ENCODE measurements around the gene SFMBT1.

Gene SFMBT1

DNA sequence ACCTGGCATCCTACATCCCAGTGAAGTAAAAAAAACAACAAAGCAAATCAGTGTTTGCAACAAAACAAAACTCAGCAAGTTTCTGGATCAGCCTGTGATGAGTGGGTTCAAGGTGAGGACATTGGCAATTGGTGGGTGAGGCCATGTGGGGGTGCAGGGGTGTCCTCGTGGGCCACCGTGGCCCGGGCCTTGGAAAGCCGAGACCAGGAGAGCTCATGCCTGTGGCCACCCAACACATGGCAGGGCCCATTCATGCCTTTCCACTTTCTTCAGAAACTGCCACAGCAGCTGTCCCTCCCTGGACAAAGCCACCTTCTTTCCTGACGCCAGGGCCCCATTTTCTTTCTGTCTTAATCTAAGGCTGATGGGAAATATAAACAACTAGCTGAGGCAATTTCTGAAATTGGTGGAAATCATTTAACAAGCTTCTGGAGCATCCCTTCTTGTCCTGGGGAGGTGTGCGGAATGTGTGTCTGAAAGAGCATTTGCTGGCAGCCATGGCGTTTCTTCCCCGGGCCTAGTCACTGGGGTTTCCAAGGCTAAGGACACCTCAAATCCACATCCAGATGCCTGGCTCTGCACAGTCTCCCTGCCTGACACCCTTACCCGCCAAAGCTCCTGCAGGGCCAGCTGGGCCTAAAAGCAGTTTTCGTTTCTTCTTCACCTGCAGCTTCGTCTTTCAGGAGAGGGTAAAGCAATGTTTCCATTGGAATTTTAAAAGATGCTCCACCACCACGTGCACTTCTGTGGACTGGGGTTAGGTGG lies 34.1 kb upstream of the SFMBT1 start:
- Histone ChIP-seq H3K79me2 (ENCODE audit: insufficient read depth, low read length) (no peaks in the 10 kb centered on the region), H3K27ac (ENCODE audit: low read length) (no peak overlapping the region), H3K27me3 (ENCODE audit: insufficient read depth, low read length, poor library complexity) (no peaks in the 10 kb centered on the region), H2AFZ (ENCODE audit: low read depth, low read length) (no peak overlapping the region), H3K4me2 (ENCODE audit: insufficient read depth, low read length) (no peak overlapping the region), H3K9ac (ENCODE audit: low read depth, low read length) (no peak overlapping the region), H4K20me1 (ENCODE audit: insufficient read depth, low read length) (no peaks in the 10 kb centered on the region), H3K36me3 (ENCODE audit: insufficient read depth, low read length) (0 out of 2 replicates have a peak, but pooled peaks cover 3% of the 10 kb centered on the region), H3K9me3 (ENCODE audit: insufficient read depth, low read length, severe bottlenecking) (no peaks in the 10 kb centered on the region), H3K4me3 (ENCODE audit: low read depth in 1 of 2, low read length in 2 of 2) (no peak overlapping the region), H3K4me1 (ENCODE audit: insufficient read depth, low read length) (no peaks in the 10 kb centered on the region)
- TF ChIP-seq, protein P1, sequence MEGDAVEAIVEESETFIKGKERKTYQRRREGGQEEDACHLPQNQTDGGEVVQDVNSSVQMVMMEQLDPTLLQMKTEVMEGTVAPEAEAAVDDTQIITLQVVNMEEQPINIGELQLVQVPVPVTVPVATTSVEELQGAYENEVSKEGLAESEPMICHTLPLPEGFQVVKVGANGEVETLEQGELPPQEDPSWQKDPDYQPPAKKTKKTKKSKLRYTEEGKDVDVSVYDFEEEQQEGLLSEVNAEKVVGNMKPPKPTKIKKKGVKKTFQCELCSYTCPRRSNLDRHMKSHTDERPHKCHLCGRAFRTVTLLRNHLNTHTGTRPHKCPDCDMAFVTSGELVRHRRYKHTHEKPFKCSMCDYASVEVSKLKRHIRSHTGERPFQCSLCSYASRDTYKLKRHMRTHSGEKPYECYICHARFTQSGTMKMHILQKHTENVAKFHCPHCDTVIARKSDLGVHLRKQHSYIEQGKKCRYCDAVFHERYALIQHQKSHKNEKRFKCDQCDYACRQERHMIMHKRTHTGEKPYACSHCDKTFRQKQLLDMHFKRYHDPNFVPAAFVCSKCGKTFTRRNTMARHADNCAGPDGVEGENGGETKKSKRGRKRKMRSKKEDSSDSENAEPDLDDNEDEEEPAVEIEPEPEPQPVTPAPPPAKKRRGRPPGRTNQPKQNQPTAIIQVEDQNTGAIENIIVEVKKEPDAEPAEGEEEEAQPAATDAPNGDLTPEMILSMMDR (IDR thresholded peaks at IDR 0.05; ENCODE audit: borderline replicate concordance, extremely low read depth, low read length, poor library complexity, severe bottlenecking) = no peak
- no peak for TF ChIP-seq EZH2 (IDR thresholded peaks at IDR 0.05; ENCODE audit: borderline replicate concordance, low read depth, low read length, severe bottlenecking)
- no peak for DNase-seq
- no peak for ATAC-seq (ENCODE audit: insufficient read depth, low read depth)

DNA sequence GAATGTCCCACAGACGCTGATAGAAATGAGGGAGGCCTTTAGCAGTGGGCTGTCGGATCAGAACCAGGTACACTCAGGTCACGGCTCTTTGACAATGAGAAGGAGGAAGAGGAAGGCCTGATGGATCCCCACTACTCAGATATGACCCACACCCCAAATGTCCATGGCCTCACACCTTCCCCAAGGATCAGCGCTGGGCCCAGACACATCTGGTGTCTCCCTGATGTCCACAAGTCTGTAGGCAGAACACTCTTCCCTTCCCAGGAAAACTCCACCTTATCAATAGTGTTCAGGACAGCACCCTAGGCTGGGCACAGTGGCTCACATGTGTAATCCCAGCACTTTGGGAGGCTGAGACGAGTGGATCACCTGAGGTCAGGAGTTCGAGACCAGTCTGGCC lies 33.3 kb upstream of the SFMBT1 start:
- Histone ChIP-seq H3K36me3 (ENCODE audit: insufficient read depth, low read length) (0 out of 2 replicates have a peak, but pooled peaks cover 3% of the 10 kb centered on the region), H3K4me2 (ENCODE audit: insufficient read depth, low read length) (no peak overlapping the region), H3K79me2 (ENCODE audit: insufficient read depth, low read length) (no peaks in the 10 kb centered on the region), H3K27me3 (ENCODE audit: insufficient read depth, low read length, poor library complexity) (no peaks in the 10 kb centered on the region), H2AFZ (ENCODE audit: low read depth, low read length) (no peak overlapping the region), H3K27ac (ENCODE audit: low read length) (no peak overlapping the region), H3K4me3 (ENCODE audit: low read depth in 1 of 2, low read length in 2 of 2) (no peak overlapping the region), H3K9me3 (ENCODE audit: insufficient read depth, low read length, severe bottlenecking) (no peaks in the 10 kb centered on the region), H3K9ac (ENCODE audit: low read depth, low read length) (no peak overlapping the region), H4K20me1 (ENCODE audit: insufficient read depth, low read length) (no peaks in the 10 kb centered on the region), H3K4me1 (ENCODE audit: insufficient read depth, low read length) (no peaks in the 10 kb centered on the region)
- DNase-seq (no peak), ATAC-seq (ENCODE audit: insufficient read depth, low read depth) (no peak)
- TF ChIP-seq EZH2 (IDR thresholded peaks at IDR 0.05; ENCODE audit: borderline replicate concordance, low read depth, low read length, severe bottlenecking) = no peak
- TF ChIP-seq, protein P1 (IDR thresholded peaks at IDR 0.05; ENCODE audit: borderline replicate concordance, extremely low read depth, low read length, poor library complexity, severe bottlenecking) = no peak

DNA sequence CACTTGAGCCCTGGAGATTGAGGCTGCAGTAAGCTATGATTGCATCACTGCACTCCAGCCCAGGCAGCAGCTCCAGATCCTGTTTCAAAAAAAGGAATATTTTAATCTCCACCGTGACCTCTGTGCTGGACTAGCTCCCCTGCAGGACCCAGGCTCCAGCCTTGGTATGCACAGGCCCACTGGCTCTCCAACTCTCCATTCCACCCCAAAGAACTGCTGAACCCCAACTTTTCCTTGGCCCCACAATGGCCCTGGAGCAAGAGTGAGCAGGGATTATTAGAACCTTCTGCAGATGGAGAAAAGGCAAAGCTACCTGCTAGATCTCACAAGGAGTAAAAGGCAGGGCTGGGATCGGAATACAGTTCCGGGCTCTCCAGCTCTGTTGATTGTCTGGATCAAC lies 32.8 kb upstream of the SFMBT1 start:
- ATAC-seq (ENCODE audit: insufficient read depth, low read depth) = no peak
- no peaks in the 10 kb centered on the region for H3K79me2 ChIP-seq (ENCODE audit: insufficient read depth, low read length)
- H3K4me2 ChIP-seq (ENCODE audit: insufficient read depth, low read length) = no peak overlapping the region
- H2AFZ ChIP-seq (ENCODE audit: low read depth, low read length) = no peak overlapping the region
- H3K9me3 ChIP-seq (ENCODE audit: insufficient read depth, low read length, severe bottlenecking) = no peaks in the 10 kb centered on the region
- no peak overlapping the region for H3K27ac ChIP-seq (ENCODE audit: low read length)
- H3K4me3 ChIP-seq (ENCODE audit: low read depth in 1 of 2, low read length in 2 of 2) = no peak overlapping the region
- no peak for TF ChIP-seq EZH2 (IDR thresholded peaks at IDR 0.05; ENCODE audit: borderline replicate concordance, low read depth, low read length, severe bottlenecking)
- TF ChIP-seq, protein P1 (IDR thresholded peaks at IDR 0.05; ENCODE audit: borderline replicate concordance, extremely low read depth, low read length, poor library complexity, severe bottlenecking) = no peak
- no peaks in the 10 kb centered on the region for H4K20me1 ChIP-seq (ENCODE audit: insufficient read depth, low read length)
- no peaks in the 10 kb centered on the region for H3K27me3 ChIP-seq (ENCODE audit: insufficient read depth, low read length, poor library complexity)
- H3K36me3 ChIP-seq (ENCODE audit: insufficient read depth, low read length) = 0 out of 2 replicates have a peak, but pooled peaks cover 2% of the 10 kb centered on the region
- DNase-seq = no peak
- no peak overlapping the region for H3K9ac ChIP-seq (ENCODE audit: low read depth, low read length)
- H3K4me1 ChIP-seq (ENCODE audit: insufficient read depth, low read length) = no peaks in the 10 kb centered on the region

Measured in DND-41 (cell line).